Right ventricle myocardium superior (tissue), 1 donor: ENCODE results near the gene STARD4. TPM values are rescaled to one million over a fixed set of nuclear protein-coding genes. Genes with fewer than 3 reads are reported as not detected.

Experiments used
- total RNA-seq: library from RNA; stranded (reverse); fragmentation: NEBNext Ultra II Directional; extraction: Animal tissue kit (Norgen Biotek cat#: 25700); gene quantifications from one replicate; pipeline ENCODE4 v1.2.1, GENCODE V29; 2021
- donor health status: DM: no; HTN: yes; CAD: no; lungs with severe emphysema.

Gene STARD4
- total RNA-seq, 1 donor from 2014 or later, result 2.0 TPM

Other genes starting within 250 kb of the STARD4 start
- gene NREP, start 244.7 kb upstream of the STARD4 start, total RNA-seq, result 21.6 TPM